ENCODE results near the gene TRAF5.
"Not testable (repeated sequence)": the region's sequence is repeated elsewhere in the genome, so short reads cannot be mapped to it uniquely, and the experiment has no call there.

Gene TRAF5

GRCh38 chr1:211377539-211378450 lies 51.2 kb downstream of the TRAF5 start:
- no peak for DNase-seq (ENCODE audit: low spot score)

DNA sequence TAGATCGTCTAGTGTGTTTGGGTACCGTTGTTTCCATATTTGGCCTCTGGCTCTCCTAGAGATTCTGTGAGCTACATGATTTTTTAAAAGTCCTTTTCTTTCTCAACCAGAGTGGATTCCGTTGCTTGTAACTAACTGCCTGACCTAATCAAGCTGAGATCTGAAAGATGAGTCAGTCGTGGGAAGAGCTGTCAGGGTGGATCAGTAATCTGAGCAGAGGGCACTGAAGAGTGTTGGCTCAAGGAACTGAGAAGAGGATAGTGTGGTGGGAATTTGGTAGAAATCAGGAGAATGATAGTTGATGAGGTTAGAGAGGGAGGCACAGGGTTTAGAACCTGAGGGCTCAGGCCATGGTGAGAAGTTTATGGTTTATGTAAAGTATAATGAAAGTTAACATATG lies 52.2 kb downstream of the TRAF5 start:
- no peak for DNase-seq (ENCODE audit: low spot score)

DNA sequence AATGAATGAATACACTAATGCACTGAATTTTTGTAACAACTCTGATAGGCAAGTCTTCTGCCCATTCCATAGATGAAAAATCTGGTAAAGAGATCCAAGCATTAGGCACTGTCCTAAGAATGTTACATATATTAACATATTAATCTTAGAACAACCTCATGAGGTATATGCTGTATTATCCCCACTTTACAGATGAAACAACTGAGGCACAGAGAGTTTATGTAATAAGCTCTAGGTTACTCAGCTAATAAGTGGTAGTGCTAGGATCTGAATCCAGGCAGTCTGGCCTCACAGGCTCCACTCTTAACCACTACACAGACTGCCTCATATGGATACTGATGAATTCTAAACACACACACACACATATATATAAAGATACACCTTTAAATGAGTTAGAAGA lies 52.8 kb downstream of the TRAF5 start:
- DNase-seq (ENCODE audit: low spot score) = no peak

- DNase-seq (ENCODE audit: low spot score) = no peak
Observed at GRCh38 chr1:211381481-211382181, 55.0 kb downstream of the TRAF5 start.

GRCh38 chr1:211382182-211382713 lies 55.6 kb downstream of the TRAF5 start:
- no peak for DNase-seq (ENCODE audit: low spot score)

DNA sequence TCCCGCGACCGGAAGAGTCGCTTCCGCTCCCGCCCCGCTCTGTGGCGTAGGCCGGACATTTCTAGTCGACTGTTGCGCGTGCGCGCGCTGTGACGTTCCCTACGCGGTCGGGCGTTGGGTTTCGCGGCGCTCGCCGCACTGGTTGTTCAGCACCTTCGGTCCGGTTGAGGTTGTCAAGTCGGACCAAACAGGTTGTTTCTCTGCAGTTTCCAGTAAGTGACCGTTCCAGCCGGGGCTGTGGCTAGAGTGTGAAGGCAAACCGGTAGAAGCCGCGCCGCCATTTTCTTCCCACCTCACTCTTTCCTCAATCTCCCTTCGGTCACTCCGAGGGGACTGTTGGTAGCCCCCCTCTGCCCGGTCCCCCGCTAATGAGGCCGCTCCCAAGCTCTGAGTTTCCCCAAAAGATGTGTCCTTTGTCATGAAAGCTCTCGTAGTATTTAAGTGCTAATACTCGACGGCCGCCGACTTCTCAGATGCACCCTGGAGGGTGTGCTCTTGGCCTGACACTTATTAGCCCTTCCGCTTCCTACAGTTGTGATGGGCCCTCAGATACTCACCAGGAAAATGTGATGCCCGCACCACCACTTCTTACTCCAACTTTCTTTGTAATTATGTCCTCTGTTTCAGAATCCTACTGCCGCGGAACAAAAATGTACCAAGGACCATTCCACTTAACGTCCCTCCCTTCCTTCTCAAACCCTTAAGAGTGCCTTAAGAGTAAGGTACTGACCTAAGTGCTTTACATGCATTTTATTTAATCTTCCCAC lies 56.3 kb downstream of the TRAF5 start:
- DNase-seq (ENCODE audit: low spot score) = peak; percentile 88

- DNase-seq (ENCODE audit: low spot score) = no peak
Observed at GRCh38 chr1:211384524-211384923, 57.9 kb downstream of the TRAF5 start.

DNA sequence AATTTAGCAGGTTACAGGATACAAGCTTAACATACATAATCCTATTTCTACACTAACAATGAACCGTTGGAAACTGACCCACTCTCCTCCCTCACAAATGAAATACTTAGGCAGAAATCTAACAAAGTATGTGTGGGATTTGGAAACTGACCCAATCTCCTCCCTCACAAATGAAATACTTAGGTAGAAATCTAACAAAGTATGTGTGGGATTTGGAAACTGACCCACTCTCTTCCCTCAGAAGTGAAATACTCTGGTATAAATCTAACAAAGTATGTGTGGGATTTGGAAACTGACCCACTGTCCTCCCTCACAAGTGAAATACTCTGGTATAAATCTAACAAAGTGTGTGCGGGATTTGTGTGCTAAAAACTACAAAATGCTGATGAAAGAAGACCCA lies 60.3 kb downstream of the TRAF5 start:
- DNase-seq (ENCODE audit: low spot score) = no peak

DNA sequence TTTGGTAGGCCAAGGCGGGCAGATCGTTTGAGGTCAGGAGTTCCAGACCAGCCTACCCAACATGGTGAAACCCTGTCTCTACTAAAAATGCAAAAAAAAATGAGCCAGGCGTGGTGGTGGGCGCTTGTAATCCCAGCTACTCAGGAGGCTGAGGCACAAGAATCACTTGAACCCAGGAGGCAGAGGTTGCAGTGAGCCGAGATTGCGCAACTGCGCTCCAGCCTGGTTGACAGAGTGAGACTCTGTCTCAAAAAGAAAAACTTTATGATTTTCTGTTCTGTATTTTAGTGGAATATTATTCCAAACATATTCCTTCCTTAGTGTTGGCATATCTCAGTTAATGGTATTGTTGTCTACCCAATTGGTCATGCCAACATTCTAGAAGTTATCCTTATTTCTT lies 64.2 kb downstream of the TRAF5 start:
- not testable (repeated sequence) for DNase-seq (ENCODE audit: low spot score)

DNA sequence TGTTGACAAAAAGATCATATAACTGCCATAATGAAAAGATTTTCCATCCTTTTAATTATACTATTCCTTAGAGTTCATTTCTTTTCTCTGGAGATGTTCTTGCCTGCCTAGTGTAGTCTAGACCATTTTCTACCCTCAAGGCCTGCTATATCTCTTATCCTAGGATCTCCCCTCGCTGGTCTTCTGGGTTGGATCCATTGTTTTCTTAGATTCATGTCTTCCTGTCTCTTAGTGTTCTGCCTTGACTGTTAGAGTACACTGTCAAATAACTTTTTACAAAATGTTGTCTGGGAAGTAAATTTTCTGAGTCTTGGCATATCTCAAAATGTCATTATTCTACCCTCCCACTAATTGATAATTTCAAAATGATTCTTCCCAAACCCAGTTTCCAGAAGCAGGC lies 66.6 kb downstream of the TRAF5 start:
- DNase-seq (ENCODE audit: low spot score) = no peak

GRCh38 chr1:211398266-211398930 lies 71.8 kb downstream of the TRAF5 start:
- not testable (repeated sequence) for DNase-seq (ENCODE audit: low spot score)

DNA sequence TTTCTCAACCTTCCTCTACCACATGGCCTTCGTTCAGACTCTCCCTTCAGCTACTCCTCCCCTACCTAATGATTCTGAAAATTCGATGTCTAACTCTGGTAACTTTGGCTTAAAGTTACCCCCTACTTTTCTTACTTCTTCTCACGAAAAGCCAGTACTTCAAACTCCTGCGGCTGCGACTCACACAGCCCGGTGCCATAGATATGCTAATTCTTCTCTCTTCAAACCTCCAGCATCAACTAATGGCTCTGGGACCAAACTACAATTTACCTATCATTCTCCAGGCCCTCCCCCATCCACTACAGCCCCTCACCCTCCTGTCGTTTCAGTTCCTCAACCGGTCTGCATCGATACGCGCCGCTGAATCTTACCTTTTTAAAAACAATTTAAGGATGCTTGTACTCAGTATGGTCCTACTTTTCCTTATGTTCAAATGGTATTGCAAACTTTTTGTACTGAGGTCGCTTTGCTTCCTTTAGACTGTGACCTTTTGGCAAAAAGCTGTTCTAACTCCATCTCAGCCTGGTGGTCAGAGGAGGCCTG lies 73.3 kb downstream of the TRAF5 start:
- DNase-seq (ENCODE audit: low spot score) = not testable (repeated sequence)

- DNase-seq (ENCODE audit: low spot score) = not testable (repeated sequence)
Observed at GRCh38 chr1:211401751-211402150, 75.1 kb downstream of the TRAF5 start.

- DNase-seq (ENCODE audit: low spot score) = not testable (repeated sequence)
Observed at GRCh38 chr1:211406086-211406485, 79.5 kb downstream of the TRAF5 start.

DNA sequence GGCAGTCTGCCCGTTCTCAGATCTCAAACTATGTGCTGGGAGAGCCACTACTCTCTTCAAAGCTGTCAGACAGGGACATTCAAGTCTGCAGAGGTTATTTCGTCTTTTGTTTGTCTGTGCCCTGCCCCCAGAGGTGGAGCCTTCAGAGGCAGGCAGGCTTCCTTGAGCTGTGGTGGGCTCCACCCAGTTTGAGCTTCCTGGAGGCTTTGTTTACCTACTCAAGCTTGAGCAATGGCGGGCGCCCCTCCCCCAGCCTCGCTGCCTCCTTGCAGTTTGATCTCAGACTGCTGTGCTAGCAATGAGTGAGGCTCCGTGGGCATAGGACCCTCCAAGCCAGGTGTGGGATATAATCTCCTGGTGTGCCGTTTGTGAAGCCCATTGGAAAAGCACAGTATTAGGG lies 81.1 kb downstream of the TRAF5 start:
- not testable (repeated sequence) for DNase-seq (ENCODE audit: low spot score)

DNA sequence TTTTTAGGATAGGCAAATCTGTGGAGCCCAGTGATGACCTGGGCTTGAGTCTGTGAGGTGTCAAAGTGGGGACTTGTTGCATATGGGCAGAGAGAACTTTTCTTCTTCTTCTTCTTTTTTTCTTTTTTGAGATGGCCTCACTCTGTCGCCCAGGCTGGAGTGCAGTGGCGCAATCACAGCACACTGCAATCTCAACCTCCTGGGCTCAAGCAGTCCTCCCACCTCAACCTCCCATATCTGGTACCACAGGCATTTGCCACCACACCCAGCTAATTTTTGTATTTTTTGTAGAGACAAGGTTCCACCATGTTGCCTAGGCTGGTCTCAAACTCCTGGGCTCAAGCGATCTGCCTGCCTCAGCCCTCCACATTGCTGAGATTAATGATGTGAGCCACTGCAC lies 85.0 kb downstream of the TRAF5 start:
- DNase-seq (ENCODE audit: low spot score) = no peak

DNA sequence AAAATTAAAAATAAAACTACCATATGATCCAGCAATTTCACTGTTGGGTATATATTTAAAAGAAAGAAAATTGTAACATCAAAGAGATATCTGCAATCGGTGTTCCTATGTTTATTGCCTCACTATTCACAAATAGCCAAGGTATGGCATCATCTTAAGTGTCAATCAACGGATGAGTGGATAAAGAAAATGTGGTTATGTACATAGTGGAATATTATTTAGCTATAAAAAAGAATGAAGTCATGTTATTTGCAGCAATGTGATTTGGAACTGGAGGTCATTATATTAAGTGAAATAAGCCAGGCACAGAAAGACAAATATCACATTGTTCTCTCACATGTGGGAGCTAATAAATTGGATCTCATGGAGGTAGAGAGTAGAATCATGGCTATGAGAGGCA lies 89.1 kb downstream of the TRAF5 start:
- DNase-seq (ENCODE audit: low spot score) = no peak

DNA sequence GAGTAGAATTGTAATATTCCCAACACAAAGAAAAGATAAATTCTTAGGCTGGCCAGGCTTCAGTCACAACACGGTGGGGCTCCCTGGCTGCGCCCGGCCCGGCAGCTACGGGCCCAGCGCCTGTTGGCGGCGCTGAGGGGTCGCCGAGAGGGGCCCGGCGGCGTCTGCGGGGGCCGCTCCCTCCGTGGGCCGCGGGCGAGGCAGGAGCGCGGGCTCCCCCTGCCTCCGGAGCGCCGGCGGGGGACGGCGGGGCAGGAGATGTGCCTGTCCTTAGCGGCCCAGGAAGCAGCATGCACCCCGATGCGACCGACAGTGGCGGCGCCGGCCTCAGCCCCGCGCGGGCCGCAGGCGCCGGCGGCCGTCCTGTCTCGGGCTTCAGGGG lies 89.6 kb downstream of the TRAF5 start:
- DNase-seq (ENCODE audit: low spot score) = peak; percentile 46

DNA sequence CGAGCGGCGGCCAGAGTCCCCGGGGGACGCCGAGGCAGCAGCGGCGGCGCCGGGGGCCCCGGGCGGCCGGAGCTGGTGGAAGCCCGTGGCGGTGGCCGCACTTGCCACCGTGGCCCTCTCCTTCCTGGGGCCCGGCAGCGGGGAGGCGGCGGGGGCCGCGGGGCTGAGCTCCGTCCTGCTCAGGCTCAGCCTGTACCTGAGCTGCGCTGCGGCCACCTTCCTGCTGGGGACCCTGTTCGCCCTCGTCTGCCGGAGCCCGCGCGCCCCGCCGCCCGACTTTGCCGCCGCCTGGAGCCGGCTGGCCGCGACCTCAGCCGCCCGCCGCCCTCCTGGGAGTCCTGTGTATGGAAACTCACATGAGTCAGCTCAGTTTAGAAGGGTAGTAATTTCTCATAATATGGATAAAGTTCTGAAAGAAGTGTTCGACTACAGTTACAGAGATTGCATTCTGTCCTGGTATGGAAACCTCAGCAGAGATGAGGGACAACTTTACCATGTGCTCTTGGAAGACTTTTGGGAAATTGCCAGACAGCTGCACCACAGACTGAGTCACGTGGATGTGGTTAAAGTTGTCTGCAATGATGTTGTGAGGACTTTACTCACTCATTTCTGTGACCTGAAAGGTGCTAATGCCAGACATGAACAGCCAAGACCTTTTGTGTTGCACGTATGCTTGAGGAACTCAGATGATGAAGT lies 90.1 kb downstream of the TRAF5 start:
- DNase-seq (ENCODE audit: low spot score) = peak; percentile 18

DNA sequence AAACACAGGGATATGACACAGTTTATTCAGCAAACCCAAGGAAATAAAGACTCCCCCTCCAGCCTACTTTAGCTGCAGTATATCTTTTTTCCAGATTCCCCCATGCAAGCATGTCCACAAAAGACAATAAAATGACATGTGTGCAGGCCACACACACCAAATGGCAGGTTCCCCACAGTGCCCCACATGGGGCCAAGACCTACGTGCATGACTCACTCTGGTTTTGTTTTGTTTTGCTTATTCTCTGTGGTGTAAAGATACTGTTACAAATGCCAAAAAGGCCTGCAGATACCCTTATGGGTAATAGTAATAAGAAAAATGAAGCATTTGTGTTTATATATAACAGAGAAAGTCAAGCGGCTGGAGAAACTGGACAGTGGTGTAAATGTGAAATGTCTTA lies 93.8 kb downstream of the TRAF5 start:
- no peak for DNase-seq (ENCODE audit: low spot score)

All from SK-N-DZ (cell line).